IPS DF 6.9 (cell line): ENCODE results near the gene EFCAB8.

Experiments
- DNase-seq: peaks from one replicate; pipeline ENCODE4 v3.0.0-alpha.2; 2013; ENCODE audit warnings: low read depth, low spot score
- H3K27ac ChIP-seq: one replicate; pipeline ENCODE4 v1.5.1; 2013; ENCODE audit warnings: low read length, control low read depth
- H3K27me3 ChIP-seq: 2 replicates; pipeline ENCODE4 v1.6.1; 2013; ENCODE audit warnings: mild to moderate bottlenecking, low read length; ENCODE audit not compliant: control insufficient read depth, insufficient read depth
- H3K36me3 ChIP-seq: 2 replicates; pipeline ENCODE4 v1.6.1; 2013; ENCODE audit warnings: low read length; ENCODE audit not compliant: control insufficient read depth, insufficient read depth
- H3K4me1 ChIP-seq: 2 replicates; pipeline ENCODE4 v1.6.1; 2013; ENCODE audit warnings: low read length; ENCODE audit not compliant: control insufficient read depth, insufficient read depth
- H3K4me3 ChIP-seq: 2 replicates; pipeline ENCODE4 v1.5.1; 2013; ENCODE audit warnings: mild to moderate bottlenecking, low read length
- H3K9me3 ChIP-seq: 2 replicates; pipeline ENCODE4 v1.6.1; 2013; ENCODE audit warnings: low read length, inconsistent platforms; ENCODE audit not compliant: control insufficient read depth, insufficient read depth
- WGBS: extraction: QIAGEN DNeasy Blood & Tissue Kit; methylation state at CpG from one replicate; pipeline ENCODE4 v1.1.7; 2013; ENCODE audit warnings: mixed read lengths, missing lambda C conversion rate; ENCODE audit not compliant: insufficient read length, insufficient coverage; 5-methylcytosine and 5-hydroxymethylcytosine counted together

Gene EFCAB8

GRCh38 chr20:32922466-32922865 lies 63.7 kb downstream of the EFCAB8 start:
- WGBS = no CpG with 5 or more reads among the region's 3 CpGs
- Histone ChIP-seq H3K9me3 (no peaks in the 10 kb centered on the region), H3K36me3 (no peaks in the 10 kb centered on the region), H3K4me3 (no peak overlapping the region), H3K4me1 (no peaks in the 10 kb centered on the region), H3K27me3 (no peaks in the 10 kb centered on the region), H3K27ac (no peak overlapping the region)
- no peak for DNase-seq

GRCh38 chr20:32924781-32925180 lies 66.1 kb downstream of the EFCAB8 start:
- Histone ChIP-seq H3K36me3 (no peaks in the 10 kb centered on the region), H3K4me1 (no peaks in the 10 kb centered on the region), H3K27me3 (no peaks in the 10 kb centered on the region), H3K27ac (no peak overlapping the region), H3K9me3 (no peaks in the 10 kb centered on the region), H3K4me3 (no peak overlapping the region)
- no peak for DNase-seq
- no CpG with 5 or more reads among the region's 1 CpG for WGBS

- WGBS = no CpG with 5 or more reads among the region's 17 CpGs
- no peaks in the 10 kb centered on the region for H3K36me3 ChIP-seq
- no peaks in the 10 kb centered on the region for H3K27me3 ChIP-seq
- H3K27ac ChIP-seq = no peak overlapping the region
- DNase-seq = no peak
- H3K9me3 ChIP-seq = no peaks in the 10 kb centered on the region
- H3K4me3 ChIP-seq = no peak overlapping the region
- H3K4me1 ChIP-seq = no peaks in the 10 kb centered on the region
Observed at GRCh38 chr20:32925481-32926196, 66.9 kb downstream of the EFCAB8 start.

GRCh38 chr20:32929162-32929561 lies 70.4 kb downstream of the EFCAB8 start:
- no peak for DNase-seq
- no peak overlapping the region for H3K4me3 ChIP-seq
- no peak overlapping the region for H3K27ac ChIP-seq
- H3K27me3 ChIP-seq = no peaks in the 10 kb centered on the region
- WGBS = no CpG with 5 or more reads among the region's 3 CpGs
- no peaks in the 10 kb centered on the region for H3K4me1 ChIP-seq
- no peaks in the 10 kb centered on the region for H3K9me3 ChIP-seq
- no peaks in the 10 kb centered on the region for H3K36me3 ChIP-seq

GRCh38 chr20:32930181-32930580 lies 71.5 kb downstream of the EFCAB8 start:
- no CpG with 5 or more reads among the region's 10 CpGs for WGBS
- Histone ChIP-seq H3K36me3 (no peaks in the 10 kb centered on the region), H3K9me3 (no peaks in the 10 kb centered on the region), H3K27ac (no peak overlapping the region), H3K4me1 (no peaks in the 10 kb centered on the region), H3K27me3 (no peaks in the 10 kb centered on the region), H3K4me3 (no peak overlapping the region)
- no peak for DNase-seq

GRCh38 chr20:32930701-32931100 lies 72.0 kb downstream of the EFCAB8 start:
- H3K27me3 ChIP-seq = no peaks in the 10 kb centered on the region
- H3K4me1 ChIP-seq = no peaks in the 10 kb centered on the region
- no CpG with 5 or more reads among the region's 5 CpGs for WGBS
- no peaks in the 10 kb centered on the region for H3K36me3 ChIP-seq
- DNase-seq = no peak
- H3K4me3 ChIP-seq = no peak overlapping the region
- H3K27ac ChIP-seq = no peak overlapping the region
- no peaks in the 10 kb centered on the region for H3K9me3 ChIP-seq

GRCh38 chr20:32934580-32934979 lies 75.9 kb downstream of the EFCAB8 start:
- no CpG with 5 or more reads among the region's 4 CpGs for WGBS
- no peak overlapping the region for H3K4me3 ChIP-seq
- no peak for DNase-seq
- H3K4me1 ChIP-seq = no peaks in the 10 kb centered on the region
- no peak overlapping the region for H3K27ac ChIP-seq
- no peaks in the 10 kb centered on the region for H3K36me3 ChIP-seq
- H3K9me3 ChIP-seq = no peaks in the 10 kb centered on the region
- H3K27me3 ChIP-seq = no peaks in the 10 kb centered on the region

- Histone ChIP-seq H3K27me3 (no peaks in the 10 kb centered on the region; the same call in 1 of the 2 replicates), H3K4me1 (no peaks in the 10 kb centered on the region), H3K27ac (no peak overlapping the region), H3K36me3 (no peaks in the 10 kb centered on the region), H3K4me3 (no peak overlapping the region), H3K9me3 (no peaks in the 10 kb centered on the region)
- WGBS = no CpG with 5 or more reads among the region's 4 CpGs
- DNase-seq = no peak
Observed at GRCh38 chr20:32941155-32941885, 82.6 kb downstream of the EFCAB8 start.

GRCh38 chr20:32943490-32944052 lies 84.8 kb downstream of the EFCAB8 start:
- Histone ChIP-seq H3K4me3 (no peak overlapping the region), H3K27me3 (no peaks in the 10 kb centered on the region; the same call in 1 of the 2 replicates), H3K36me3 (no peaks in the 10 kb centered on the region), H3K9me3 (no peaks in the 10 kb centered on the region), H3K27ac (no peak overlapping the region), H3K4me1 (no peaks in the 10 kb centered on the region)
- 100% methylated on average over 1 of the region's 7 CpGs for WGBS
- no peak for DNase-seq

GRCh38 chr20:32945710-32946221 lies 87.0 kb downstream of the EFCAB8 start:
- DNase-seq = no peak
- Histone ChIP-seq H3K4me3 (no peak overlapping the region), H3K9me3 (no peaks in the 10 kb centered on the region), H3K27ac (no peak overlapping the region), H3K4me1 (no peaks in the 10 kb centered on the region), H3K36me3 (no peaks in the 10 kb centered on the region), H3K27me3 (peaks cover 4% of the 10 kb centered on the region)
- no CpG with 5 or more reads among the region's 4 CpGs for WGBS
